H1 (cell line): Measurements from ENCODE around the gene SCAMP4. TPM values are rescaled to one million over a fixed set of nuclear protein-coding genes. Genes with fewer than 3 reads are reported as not detected.

Source experiments
- CTCF ChIA-PET: fragments of 300-600 bp; sonication (Branson Sonifier 250); formaldehyde crosslinking; loops from one replicate; lab custom pipeline; 2021; ENCODE audit not compliant: partially characterized antibody; lab: Charles Lee
- POLR2A ChIA-PET: fragments of 300-600 bp; sonication (Branson Sonifier 250); formaldehyde crosslinking; loops from one replicate; lab custom pipeline; 2021; ENCODE audit warnings: inconsistent platforms; ENCODE audit not compliant: partially characterized antibody; lab: Charles Lee
- DNase-seq, 2 experiments: peaks; one replicate each; pipeline versions ENCODE4 v3.0.0 to v3.0.0-alpha.2; 2010 to 2022; ENCODE audit warnings: low spot score in 2 of 2, low read depth in 1 of 2, mixed read lengths in 1 of 2
- FAIRE-seq: peaks from 2 replicates; lab custom pipeline; 2011; peaks lifted over from hg19 to GRCh38; lab: Jason Lieb, UNC
- H2AFZ ChIP-seq: 2 replicates; pipeline ENCODE4 v1.8.1; 2012; ENCODE audit warnings: low read length, inconsistent platforms
- H2AK5ac ChIP-seq: 2 replicates; pipeline ENCODE4 v1.6.1; 2013; ENCODE audit warnings: low read depth, low read length
- H2BK120ac ChIP-seq: replicated peaks from 2 replicates; pipeline ENCODE3; 2013; ENCODE audit warnings: low read depth, low read length, inconsistent platforms
- H2BK12ac ChIP-seq: 2 replicates; pipeline ENCODE4 v1.6.1; 2013; ENCODE audit warnings: low read depth, low read length
- H2BK15ac ChIP-seq: 2 replicates; pipeline ENCODE4 v1.6.1; 2013; ENCODE audit warnings: low read length
- H2BK20ac ChIP-seq: 2 replicates; pipeline ENCODE4 v1.6.1; 2013; ENCODE audit warnings: low read length
- H2BK5ac ChIP-seq: 2 replicates; pipeline ENCODE4 v1.6.1; 2013; ENCODE audit warnings: low read depth, low read length
- H3K14ac ChIP-seq: 2 replicates; pipeline ENCODE4 v1.6.1; 2013; ENCODE audit warnings: inconsistent platforms; ENCODE audit not compliant: insufficient read length
- H3K18ac ChIP-seq: 2 replicates; pipeline ENCODE4 v1.6.1; 2013; ENCODE audit warnings: low read length; ENCODE audit errors: extremely low read depth
- H3K23ac ChIP-seq: 2 replicates; pipeline ENCODE4 v1.6.1; 2013; ENCODE audit warnings: inconsistent platforms; ENCODE audit not compliant: insufficient read length
- H3K23me2 ChIP-seq: 2 replicates; pipeline ENCODE4 v1.6.1; 2013; ENCODE audit warnings: low read depth, low read length
- H3K27ac ChIP-seq: 2 replicates; pipeline ENCODE4 v1.6.1; 2011; ENCODE audit warnings: low read depth, low read length, inconsistent platforms
- H3K27me3 ChIP-seq, 4 experiments: replicated peaks in 1 of 4; 1 replicate in 1 of 4; 2 replicates in 3 of 4; pipeline versions ENCODE4 v1.6.1 to v1.8.1; 2011 to 2013; ENCODE audit warnings: low read length in 3 of 4, mild to moderate bottlenecking in 3 of 4, inconsistent platforms in 2 of 4, mixed read lengths in 2 of 4, moderate library complexity in 1 of 4; ENCODE audit not compliant: control insufficient read depth in 3 of 4, insufficient read depth in 3 of 4; ENCODE audit errors: extremely low read depth in 1 of 4
- H3K36me3 ChIP-seq, 4 experiments: 2 replicates each; pipeline versions ENCODE4 v1.6.1 to v1.8.1; 2011 to 2013; ENCODE audit warnings: mild to moderate bottlenecking in 4 of 4, low read length in 3 of 4, moderate library complexity in 2 of 4, control low read depth in 1 of 4, inconsistent platforms in 1 of 4; ENCODE audit not compliant: insufficient read depth in 4 of 4, control insufficient read depth in 2 of 4
- H3K4ac ChIP-seq: replicated peaks from 2 replicates; pipeline ENCODE3; 2013; ENCODE audit warnings: low read length, low read depth, mixed read lengths, inconsistent platforms; ENCODE audit not compliant: insufficient read length
- H3K4me1 ChIP-seq, 4 experiments: replicated peaks in 1 of 4; 1 replicate in 1 of 4; 2 replicates in 3 of 4; pipeline versions ENCODE4 v1.6.1 to v1.8.1; 2011 to 2013; ENCODE audit warnings: low read length in 3 of 4, inconsistent platforms in 2 of 4, mixed read lengths in 1 of 4; ENCODE audit not compliant: insufficient read depth in 4 of 4, control insufficient read depth in 3 of 4
- H3K4me2 ChIP-seq, 2 experiments: 2 replicates each; pipeline versions ENCODE4 v1.6.1 to v1.8.1; 2011 to 2013; ENCODE audit warnings: low read depth in 2 of 2, low read length in 2 of 2, control low read depth in 1 of 2, inconsistent platforms in 1 of 2, mild to moderate bottlenecking in 1 of 2; ENCODE audit not compliant: insufficient read depth in 1 of 2
- H3K4me3 ChIP-seq, 4 experiments: fragments of 200-600, 300-600 bp in 1 of 4; sonication (generic), shearing (Covaris generic), sonication (Bioruptor Twin) in 1 of 4; 2 replicates each; pipeline versions ENCODE4 v1.5.1 to v1.8.1; 2011 to 2016; ENCODE audit warnings: low read length in 4 of 4, low read depth in 3 of 4, control low read depth in 2 of 4, inconsistent platforms in 2 of 4, mild to moderate bottlenecking in 2 of 4, mixed read lengths in 1 of 4, moderate library complexity in 1 of 4; ENCODE audit not compliant: insufficient read depth in 2 of 4; ENCODE audit errors: extremely low read depth in 1 of 4
- H3K56ac ChIP-seq: replicated peaks from 2 replicates; pipeline ENCODE3; 2013; ENCODE audit warnings: low read depth, mild to moderate bottlenecking, mixed read lengths, low read length, inconsistent platforms; ENCODE audit not compliant: insufficient read length
- H3K79me1 ChIP-seq: 2 replicates; pipeline ENCODE4 v1.6.1; 2013; ENCODE audit warnings: low read depth, low read length, control low read depth
- H3K79me2 ChIP-seq, 2 experiments: 2 replicates each; pipeline versions ENCODE4 v1.6.1 to v1.8.1; 2012 to 2013; ENCODE audit warnings: low read length in 2 of 2, mild to moderate bottlenecking in 2 of 2, inconsistent platforms in 1 of 2; ENCODE audit not compliant: insufficient read depth in 2 of 2, control insufficient read depth in 1 of 2
- H3K9ac ChIP-seq, 4 experiments: replicated peaks in 1 of 4; 1 replicate in 1 of 4; 2 replicates in 3 of 4; pipeline versions ENCODE4 v1.6.1 to v1.8.1; 2011 to 2013; ENCODE audit warnings: low read depth in 3 of 4, low read length in 3 of 4, control low read depth in 2 of 4, mild to moderate bottlenecking in 2 of 4, moderate library complexity in 2 of 4, inconsistent platforms in 1 of 4; ENCODE audit errors: extremely low read depth in 1 of 4
- H3K9me3 ChIP-seq, 2 experiments: 2 replicates each; pipeline versions ENCODE4 v1.6.1 to v1.8.1; 2012 to 2013; ENCODE audit warnings: mild to moderate bottlenecking in 2 of 2, moderate library complexity in 2 of 2, control low read depth in 1 of 2, inconsistent platforms in 1 of 2, low read depth in 1 of 2, low read length in 1 of 2, mixed read lengths in 1 of 2; ENCODE audit not compliant: insufficient read depth in 2 of 2
- H4K20me1 ChIP-seq, 2 experiments: replicated peaks in 1 of 2; 2 replicates each; pipeline versions ENCODE3 to v1.8.1; 2011 to 2013; ENCODE audit warnings: inconsistent platforms in 2 of 2, low read length in 2 of 2, mild to moderate bottlenecking in 1 of 2; ENCODE audit not compliant: insufficient read depth in 2 of 2, control insufficient read depth in 1 of 2
- H4K5ac ChIP-seq: 2 replicates; pipeline ENCODE4 v1.6.1; 2013; ENCODE audit warnings: low read length, low read depth, mixed read lengths, inconsistent platforms; ENCODE audit not compliant: insufficient read length
- H4K8ac ChIP-seq: 2 replicates; pipeline ENCODE4 v1.8.0; 2013; ENCODE audit warnings: mild to moderate bottlenecking, moderate library complexity, low read length, inconsistent platforms; ENCODE audit not compliant: insufficient read depth; ENCODE audit errors: extremely low read depth
- H4K91ac ChIP-seq: replicated peaks from 2 replicates; pipeline ENCODE3; 2013; ENCODE audit warnings: low read length, mixed read lengths, inconsistent platforms; ENCODE audit not compliant: insufficient read length
- GABPA ChIP-seq: IDR thresholded peaks from 2 replicates; pipeline ENCODE4 v1.6.1; 2011; ENCODE audit warnings: mild to moderate bottlenecking, low read length, moderate library complexity, borderline replicate concordance; ENCODE audit not compliant: insufficient read depth
- SAP30 ChIP-seq: fragments of 300-600 bp; sonication (generic); IDR thresholded peaks from 2 replicates; pipeline ENCODE4 v1.7.1; 2012; ENCODE audit warnings: low read length, moderate library complexity, mild to moderate bottlenecking, inconsistent platforms; ENCODE audit not compliant: insufficient read depth, insufficient replicate concordance
- WGBS, 2 experiments: shearing (Covaris generic) in 1 of 2; methylation state at CpG; one replicate each; pipeline versions ENCODE4 v1.1.6 to v1.1.7; 2013 to 2015; ENCODE audit warnings: low lambda C conversion rate in 2 of 2, mixed read lengths in 2 of 2, inconsistent platforms in 1 of 2, low coverage in 1 of 2, missing lambda C conversion rate in 1 of 2; ENCODE audit not compliant: insufficient replicate concordance in 2 of 2, insufficient coverage in 1 of 2, insufficient read length in 1 of 2; ENCODE audit errors: extremely low coverage in 1 of 2, missing lambda C conversion rate in 1 of 2; 5-methylcytosine and 5-hydroxymethylcytosine counted together
- polyA plus RNA-seq, 7 experiments: library from polyadenylated mRNA; depleted of rRNA in 3 of 7; stranded (reverse) in 5 of 7; unstranded in 2 of 7; fragments of >200 nt in 5 of 7; fragments of 200-250 nt in 2 of 7; gene quantifications; 1 replicate in 5 of 7; 2 replicates in 1 of 7; 4 replicates in 1 of 7; pipeline versions ENCODE4 v1.2.1 to v1.2.3, GENCODE V29; 2011 to 2013; ENCODE audit warnings: missing spikeins in 2 of 7, mixed read lengths in 2 of 7
- total RNA-seq: library from RNA; stranded (reverse); fragmentation: NEBNext Ultra II Directional; extraction: Animal tissue kit (Norgen Biotek cat#: 25700); gene quantifications from 2 replicates; pipeline ENCODE4 v1.2.1, GENCODE V29; 2021

SCAMP4 gene
- total and polyA plus RNA-seq, 2 of the 8 experiments (the other 6 are each of a cell fraction or from before 2014, with no cell fraction given) = 17.1 to 61.4 TPM

DNA sequence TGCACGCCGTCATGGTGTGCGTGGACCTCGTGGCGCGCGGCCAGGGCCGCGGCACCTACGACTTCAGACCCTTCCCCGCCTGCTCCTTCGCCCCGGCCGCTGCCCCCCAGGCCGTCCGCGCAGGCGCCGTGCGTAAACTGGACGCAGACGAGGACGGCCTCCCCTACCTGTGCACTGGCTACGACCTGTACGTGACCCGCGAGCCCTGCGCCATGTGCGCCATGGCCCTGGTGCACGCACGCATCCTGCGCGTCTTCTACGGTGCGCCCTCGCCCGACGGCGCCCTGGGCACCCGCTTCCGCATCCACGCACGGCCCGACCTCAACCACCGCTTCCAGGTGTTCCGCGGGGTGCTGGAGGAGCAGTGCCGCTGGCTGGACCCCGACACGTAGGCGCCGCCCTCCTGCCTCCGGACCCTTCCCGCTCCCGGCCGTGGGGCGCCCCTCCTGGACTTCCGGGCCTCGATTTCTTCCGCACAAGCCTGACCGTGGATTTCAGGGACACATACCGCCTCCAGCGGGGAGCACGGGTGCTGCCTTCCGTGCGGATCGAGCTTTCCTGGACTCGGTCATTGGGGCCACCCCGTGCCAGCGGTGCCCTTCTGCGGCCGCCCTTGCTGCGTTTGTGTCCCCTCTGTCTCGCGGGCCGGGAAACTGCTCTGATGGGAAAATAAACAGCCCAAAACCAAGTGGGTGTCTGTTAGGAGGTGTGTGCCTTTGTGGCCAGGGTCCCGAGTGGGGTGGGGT is 7.7 kb downstream of the SCAMP4 start:
- Histone ChIP-seq H4K91ac (no peak overlapping the region), H3K79me1 (peaks cover 20% of the 10 kb centered on the region), H2BK15ac (no peak overlapping the region), H3K4me3 (no peak overlapping the region), H4K8ac (0 out of 2 replicates have a peak overlapping the region, but pooled peaks have one; percentile 0), H3K4me2 (no peak overlapping the region), H3K9me3 (no peaks in the 10 kb centered on the region), H2BK12ac (no peak overlapping the region), H3K23ac (no peak overlapping the region), H2AFZ (no peak overlapping the region), H3K9ac (no peak overlapping the region), H4K5ac (no peak overlapping the region), H3K14ac (no peak overlapping the region), H3K27me3 (no peaks in the 10 kb centered on the region), H2BK120ac (no peak overlapping the region), H3K36me3 (peaks cover 2 to 23% (median 11%) of the 10 kb centered on the region in 4 experiments; a peak in 6 of 8 replicates), H2BK5ac (peak overlapping the region; percentile 44; the same call in 1 of the 2 replicates), H3K18ac (no peak overlapping the region), H3K79me2 (peaks cover 10 to 59% of the 10 kb centered on the region in 2 experiments; a peak in 3 of 4 replicates), H3K23me2 (no peaks in the 10 kb centered on the region), H4K20me1 (peaks cover 13 to 34% of the 10 kb centered on the region in 2 experiments), H3K4ac (no peak overlapping the region), H2BK20ac (no peak overlapping the region), H3K27ac (no peak overlapping the region), H3K56ac (no peak overlapping the region), H3K4me1 (no peaks in the 10 kb centered on the region; a peak in 1 of 7 replicates), H2AK5ac (no peak overlapping the region)
- TF ChIP-seq GABPA (0 out of 2 replicates have a peak, but pooled peaks have one; percentile 39), SAP30 (no peak)
- FAIRE-seq (no peak), DNase-seq (no peak)
- 98% methylated on average over 58 of the region's 77 CpGs; no CpG with 5 or more reads in 1 of the 2 experiments for WGBS, 2 experiments
- ChIA-PET POLR2A (interaction anchor here (1.2 to 3.4 kb wide), 3 partner anchors 10 to 37 kb away, joined by 3 to 12 read pairs (median 4); no protein-coding TSS in a partner anchor), CTCF (interaction anchor here (0.6 to 3.5 kb wide), 4 partner anchors 9 to 17 kb away, joined by 3 to 16 read pairs (median 10); no protein-coding TSS in a partner anchor)
